Testis (tissue), 3 donors: ENCODE results near the gene FOXC1. TPM values are rescaled to one million over a fixed set of nuclear protein-coding genes. Genes with fewer than 3 reads are reported as not detected.

Source experiments
- DNase-seq: peaks from one replicate; pipeline ENCODE4 v3.0.0-alpha.2; 2019
- H3K27ac ChIP-seq, 2 donors: fragments of 200-600 bp; sonication (generic); one replicate each; pipeline ENCODE4 v1.5.1; 2019
- H3K27me3 ChIP-seq: fragments of 200-600 bp; sonication (generic); one replicate; pipeline ENCODE4 v1.5.1; 2019
- H3K36me3 ChIP-seq: fragments of 200-600 bp; sonication (generic); one replicate; pipeline ENCODE4 v1.5.1; 2017; ENCODE audit warnings: low read depth; ENCODE audit errors: missing control alignments
- H3K4me1 ChIP-seq: fragments of 200-600 bp; sonication (generic); one replicate; pipeline ENCODE4 v1.5.1; 2019
- H3K4me3 ChIP-seq, 2 donors: fragments of 200-600 bp; sonication (generic); one replicate each; pipeline ENCODE4 v1.5.1; 2017 to 2019
- H3K9me3 ChIP-seq: fragments of 200-600 bp; sonication (generic); one replicate; pipeline ENCODE4 v1.5.1; 2017
- POLR2A ChIP-seq: fragments of 450-650 bp; IDR thresholded peaks from one replicate; pipeline ENCODE4 v1.6.1; 2017; ENCODE audit warnings: antibody characterized with exemption, mild to moderate bottlenecking, moderate library complexity
- WGBS, 2 donors: methylation state at CpG; one replicate each; pipeline ENCODE4 v1.1.5; 2018; 5-methylcytosine and 5-hydroxymethylcytosine counted together
- intact Hi-C: fragments of 100-400 bp; cut with DNase I; formaldehyde crosslinking; loops from one replicate; pipeline ENCODE4 v1.15.1; 2023; ENCODE audit warnings: low total_unique reads
- polyA plus RNA-seq: library from polyadenylated mRNA; stranded (reverse); fragments of 350-450 nt; fragmentation: Illumina TruSeq; extraction: RNeasy Lipid Tissue Mini Kit (QIAGEN cat#74804); gene quantifications from one replicate; pipeline ENCODE4 v1.2.3, GENCODE V29; 2014; ENCODE audit warnings: low read depth, low replicate concordance; ENCODE audit not compliant: insufficient read depth
- total RNA-seq, 2 donors: library from RNA; depleted of rRNA; stranded (reverse); fragments of >200 nt; gene quantifications; one replicate each; pipeline ENCODE4 v1.2.3, GENCODE V29; 2016
- TF ChIP-seq, protein P1 (sequence below), 3 experiments: fragments of 450-650 bp in 2 of 3; fragments of 200-600 bp in 1 of 3; sonication (generic) in 1 of 3; IDR thresholded peaks; one replicate each; pipeline ENCODE4 v1.5.1; 2016 to 2019; ENCODE audit warnings: antibody characterized with exemption in 3 of 3, mild to moderate bottlenecking in 2 of 3, moderate library complexity in 1 of 3

FOXC1 gene
- total and polyA plus RNA-seq, 3 donors from 2014 or later = 4.7 to 10.6 (median 9.4) TPM

DNA sequence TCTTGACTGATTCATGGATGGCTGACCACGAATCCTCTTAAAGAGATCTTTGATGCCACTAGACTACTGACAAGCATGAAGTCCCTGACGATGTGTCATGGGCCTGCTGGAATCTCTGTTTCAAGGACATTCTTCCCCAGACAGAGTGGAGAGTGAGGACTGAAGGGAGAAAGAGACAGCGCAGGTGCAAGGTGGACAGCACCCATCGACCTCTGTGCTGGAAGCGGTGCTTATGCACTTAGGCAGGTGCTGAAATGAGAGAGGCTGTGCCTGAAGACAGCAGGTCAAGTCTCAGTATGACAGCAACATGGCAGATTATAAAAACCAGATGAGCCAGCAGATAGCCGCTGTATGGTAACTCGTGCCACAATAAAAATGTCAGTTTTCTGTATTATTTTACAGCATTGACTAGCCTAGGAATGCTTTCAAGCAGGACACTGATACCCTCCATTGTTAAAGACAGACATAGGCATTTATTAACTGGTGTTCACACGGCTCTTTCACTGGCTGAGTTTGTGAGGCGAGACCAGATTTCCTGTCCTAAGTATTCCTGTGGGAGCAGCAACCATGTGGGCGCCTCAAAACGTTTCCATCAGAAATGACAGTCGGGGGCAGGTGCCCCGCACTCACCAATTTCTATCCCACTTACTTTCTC, 47.5 kb downstream of the FOXC1 start:
- intact Hi-C loops = no loop called here
- H3K36me3 ChIP-seq = no peaks in the 10 kb centered on the region
- H3K27me3 ChIP-seq = no peaks in the 10 kb centered on the region
- no peak overlapping the region for H3K27ac ChIP-seq
- TF ChIP-seq, protein P1, sequence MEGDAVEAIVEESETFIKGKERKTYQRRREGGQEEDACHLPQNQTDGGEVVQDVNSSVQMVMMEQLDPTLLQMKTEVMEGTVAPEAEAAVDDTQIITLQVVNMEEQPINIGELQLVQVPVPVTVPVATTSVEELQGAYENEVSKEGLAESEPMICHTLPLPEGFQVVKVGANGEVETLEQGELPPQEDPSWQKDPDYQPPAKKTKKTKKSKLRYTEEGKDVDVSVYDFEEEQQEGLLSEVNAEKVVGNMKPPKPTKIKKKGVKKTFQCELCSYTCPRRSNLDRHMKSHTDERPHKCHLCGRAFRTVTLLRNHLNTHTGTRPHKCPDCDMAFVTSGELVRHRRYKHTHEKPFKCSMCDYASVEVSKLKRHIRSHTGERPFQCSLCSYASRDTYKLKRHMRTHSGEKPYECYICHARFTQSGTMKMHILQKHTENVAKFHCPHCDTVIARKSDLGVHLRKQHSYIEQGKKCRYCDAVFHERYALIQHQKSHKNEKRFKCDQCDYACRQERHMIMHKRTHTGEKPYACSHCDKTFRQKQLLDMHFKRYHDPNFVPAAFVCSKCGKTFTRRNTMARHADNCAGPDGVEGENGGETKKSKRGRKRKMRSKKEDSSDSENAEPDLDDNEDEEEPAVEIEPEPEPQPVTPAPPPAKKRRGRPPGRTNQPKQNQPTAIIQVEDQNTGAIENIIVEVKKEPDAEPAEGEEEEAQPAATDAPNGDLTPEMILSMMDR (IDR thresholded peaks at IDR 0.05) = no peak
- no peak for TF ChIP-seq POLR2A
- WGBS, 2 donors = 81 to 90% methylated on average over 13 of the region's 13 CpGs
- DNase-seq = no peak
- no peak overlapping the region for H3K4me3 ChIP-seq
- H3K4me1 ChIP-seq = no peaks in the 10 kb centered on the region
- no peaks in the 10 kb centered on the region for H3K9me3 ChIP-seq

DNA sequence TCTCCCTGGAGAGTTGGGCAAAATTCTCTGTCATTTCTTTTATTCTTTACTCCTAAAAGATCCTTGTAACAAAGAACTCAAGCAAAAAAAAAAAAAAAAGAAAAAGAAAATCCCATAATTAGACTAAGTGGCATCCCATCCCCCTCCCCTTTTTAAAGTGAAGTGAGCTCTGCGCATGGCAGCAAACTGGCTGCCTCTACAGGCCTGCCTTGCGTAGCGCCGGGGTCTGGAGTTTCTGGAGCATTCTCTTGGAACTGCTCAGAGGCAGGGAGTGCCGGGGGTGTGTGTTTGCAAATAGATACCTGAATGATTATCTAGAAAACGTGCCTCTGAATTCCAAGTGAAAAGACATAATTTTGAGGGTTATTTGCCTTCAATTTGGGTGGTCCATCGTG, 48.1 kb downstream of the FOXC1 start:
- H3K27me3 ChIP-seq = no peaks in the 10 kb centered on the region
- H3K4me3 ChIP-seq = no peak overlapping the region
- intact Hi-C loops = no loop called here
- TF ChIP-seq, protein P1 (IDR thresholded peaks at IDR 0.05) = no peak
- no peak for TF ChIP-seq POLR2A
- 85 to 90% methylated on average over 7 of the region's 7 CpGs for WGBS, 2 donors
- no peaks in the 10 kb centered on the region for H3K36me3 ChIP-seq
- no peak for DNase-seq
- no peaks in the 10 kb centered on the region for H3K4me1 ChIP-seq
- H3K27ac ChIP-seq = no peak overlapping the region
- H3K9me3 ChIP-seq = no peaks in the 10 kb centered on the region

DNA sequence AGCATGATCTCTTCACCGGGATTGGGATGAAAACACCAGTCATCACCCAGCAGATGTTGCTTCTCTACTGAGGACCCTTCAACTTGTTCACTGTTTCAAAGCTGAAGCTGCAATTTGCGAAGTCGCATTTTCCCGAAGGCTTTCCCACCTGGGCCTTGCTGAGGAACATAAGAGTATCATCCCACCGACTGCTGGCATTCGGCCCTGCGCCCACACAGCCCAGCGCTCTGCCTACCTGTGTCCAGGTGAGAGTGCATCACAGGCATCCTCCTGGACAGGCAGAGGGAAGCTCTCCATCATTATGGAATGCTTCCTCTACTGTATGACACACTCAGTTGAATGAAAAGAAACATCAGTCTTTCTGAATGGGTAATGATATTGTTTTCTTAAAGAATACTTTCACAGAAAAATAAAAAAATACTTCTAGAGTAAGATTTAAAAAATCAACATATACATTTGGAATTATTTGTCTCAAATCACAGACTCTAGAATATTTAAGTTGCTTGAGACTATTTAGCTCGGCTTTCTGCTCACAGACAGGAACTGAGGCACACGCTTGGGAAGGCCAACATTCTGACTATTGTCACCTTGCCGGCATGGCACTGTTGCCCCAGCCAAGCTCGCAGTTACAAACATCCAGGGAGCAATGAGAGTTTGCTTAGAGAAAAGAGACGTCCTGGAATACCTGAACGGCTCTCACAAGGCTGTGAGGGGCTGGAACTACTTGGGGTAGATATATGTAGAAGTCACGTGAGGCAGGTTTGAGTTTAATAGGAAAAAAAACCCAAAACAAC, 48.7 kb downstream of the FOXC1 start:
- no peak overlapping the region for H3K4me3 ChIP-seq
- no peaks in the 10 kb centered on the region for H3K27me3 ChIP-seq
- TF ChIP-seq, protein P1 (IDR thresholded peaks at IDR 0.05) = no peak
- intact Hi-C loops = no loop called here
- no peaks in the 10 kb centered on the region for H3K4me1 ChIP-seq
- 92 to 94% methylated on average over 15 of the region's 15 CpGs for WGBS, 2 donors
- DNase-seq = no peak
- H3K36me3 ChIP-seq = no peaks in the 10 kb centered on the region
- H3K9me3 ChIP-seq = no peaks in the 10 kb centered on the region
- no peak overlapping the region for H3K27ac ChIP-seq

DNA sequence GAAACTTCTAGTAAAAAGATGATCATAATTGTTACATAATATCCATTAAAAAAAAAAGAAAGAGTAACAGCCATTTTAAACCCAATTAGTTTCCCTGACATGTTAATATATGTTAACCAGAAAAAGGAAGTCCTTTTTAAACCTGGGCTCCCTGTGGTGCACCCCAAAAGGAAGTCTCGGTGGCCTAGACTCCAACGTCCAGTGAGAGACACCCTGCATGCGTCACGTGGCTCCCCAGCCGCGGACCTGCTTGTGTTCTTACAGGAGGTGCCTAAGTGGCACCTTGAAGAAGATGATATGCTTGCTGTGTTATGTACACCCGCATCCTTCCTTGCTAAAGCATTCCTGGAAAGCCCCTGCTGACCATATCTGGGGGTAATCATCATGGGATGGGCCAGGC, 50.1 kb downstream of the FOXC1 start:
- intact Hi-C loops = no loop called here
- Histone ChIP-seq H3K27me3 (no peaks in the 10 kb centered on the region), H3K4me3 (no peak overlapping the region), H3K36me3 (no peaks in the 10 kb centered on the region), H3K27ac (no peak overlapping the region), H3K4me1 (no peaks in the 10 kb centered on the region), H3K9me3 (no peaks in the 10 kb centered on the region)
- TF ChIP-seq, protein P1 (IDR thresholded peaks at IDR 0.05) = no peak
- TF ChIP-seq POLR2A = no peak
- 83 to 88% methylated on average over 7 of the region's 7 CpGs for WGBS, 2 donors
- no peak for DNase-seq
